Thymus (tissue), 11 donors: ENCODE results near the gene DOCK1. TPM values are rescaled to one million over a fixed set of nuclear protein-coding genes. Genes with fewer than 3 reads are reported as not detected.

Experiments
- DNase-seq, 9 donors: peaks; one replicate each; pipeline ENCODE4 v3.0.0-alpha.2; 2013; ENCODE audit warnings: low spot score in 9 of 9, low read depth in 6 of 9, missing footprints in 1 of 9
- H3K27ac ChIP-seq, 2 donors: one replicate each; pipeline ENCODE4 v1.5.1; 2013; ENCODE audit warnings: control low read depth in 1 of 2, low read depth in 1 of 2, low read length in 1 of 2, mild to moderate bottlenecking in 1 of 2, moderate library complexity in 1 of 2
- H3K27me3 ChIP-seq, 2 donors: one replicate each; pipeline ENCODE4 v1.5.1; 2013; ENCODE audit warnings: low read length in 1 of 2; ENCODE audit not compliant: control insufficient read depth in 2 of 2, insufficient read depth in 1 of 2
- H3K36me3 ChIP-seq, 2 donors: one replicate each; pipeline ENCODE4 v1.5.1; 2013; ENCODE audit warnings: low read length in 1 of 2, mild to moderate bottlenecking in 1 of 2, moderate library complexity in 1 of 2; ENCODE audit not compliant: control insufficient read depth in 2 of 2, insufficient read depth in 2 of 2
- H3K4me1 ChIP-seq, 2 donors: one replicate each; pipeline ENCODE4 v1.5.1; 2013; ENCODE audit warnings: low read length in 2 of 2; ENCODE audit not compliant: control insufficient read depth in 2 of 2, insufficient read depth in 2 of 2
- H3K4me3 ChIP-seq, 2 donors: one replicate each; pipeline ENCODE4 v1.5.1; 2013; ENCODE audit warnings: low read length in 2 of 2, control low read depth in 1 of 2, mild to moderate bottlenecking in 1 of 2
- H3K9me3 ChIP-seq, 2 donors: one replicate each; pipeline ENCODE4 v1.5.1; 2013; ENCODE audit warnings: low read length in 1 of 2, mild to moderate bottlenecking in 1 of 2; ENCODE audit not compliant: control insufficient read depth in 2 of 2, insufficient read depth in 1 of 2
- WGBS: extraction: QIAGEN DNeasy Blood & Tissue Kit; methylation state at CpG from one replicate; pipeline ENCODE4 v1.1.7; 2013; 5-methylcytosine and 5-hydroxymethylcytosine counted together
- polyA plus RNA-seq: library from polyadenylated mRNA; stranded (reverse); fragments of 200-250 nt; gene quantifications from one replicate; pipeline ENCODE4 v1.2.3, GENCODE V29; 2013
- total RNA-seq: library from RNA; stranded (reverse); fragments of 120-200 nt; gene quantifications from one replicate; pipeline ENCODE4 v1.2.4, GENCODE V29; 2013
- donor health status: healthy.

DOCK1 gene
- total and polyA plus RNA-seq, 2 donors = 10.2 to 11.7 TPM

GRCh38 chr10:127276794-127277462, 371.7 kb downstream of the DOCK1 start:
- no peak overlapping the region for H3K27ac ChIP-seq
- H3K4me3 ChIP-seq = no peak overlapping the region
- H3K9me3 ChIP-seq = no peaks in the 10 kb centered on the region
- no peak for DNase-seq
- H3K36me3 ChIP-seq = no peaks in the 10 kb centered on the region
- H3K4me1 ChIP-seq = no peaks in the 10 kb centered on the region
- H3K27me3 ChIP-seq = no peaks in the 10 kb centered on the region
- WGBS = 78% methylated on average over 4 of the region's 4 CpGs

- 92% methylated on average over 5 of the region's 5 CpGs for WGBS
- H3K4me3 ChIP-seq = no peak overlapping the region
- H3K9me3 ChIP-seq = no peaks in the 10 kb centered on the region
- H3K27ac ChIP-seq = no peak overlapping the region
- H3K4me1 ChIP-seq = peaks cover 0 to 6% of the 10 kb centered on the region in 2 donors
- H3K27me3 ChIP-seq = peaks cover 0 to 4% of the 10 kb centered on the region in 2 donors
- DNase-seq = no peak
- no peaks in the 10 kb centered on the region for H3K36me3 ChIP-seq
These were observed 372.8 kb downstream of the DOCK1 start for GRCh38 chr10:127278001-127278400.

- WGBS = 96% methylated on average over 5 of the region's 5 CpGs
- no peak for DNase-seq
- no peak overlapping the region for H3K27ac ChIP-seq
- peaks cover 0 to 4% of the 10 kb centered on the region in 2 donors for H3K27me3 ChIP-seq
- H3K9me3 ChIP-seq = no peaks in the 10 kb centered on the region
- no peak overlapping the region for H3K4me3 ChIP-seq
- H3K36me3 ChIP-seq = no peaks in the 10 kb centered on the region
- peaks cover 0 to 7% of the 10 kb centered on the region in 2 donors for H3K4me1 ChIP-seq
These were observed 374.1 kb downstream of the DOCK1 start for GRCh38 chr10:127279334-127279774.

- Histone ChIP-seq H3K4me3 (no peak overlapping the region), H3K4me1 (peaks cover 0 to 7% of the 10 kb centered on the region in 2 donors), H3K36me3 (no peaks in the 10 kb centered on the region), H3K27ac (no peak overlapping the region), H3K9me3 (no peaks in the 10 kb centered on the region), H3K27me3 (peaks cover 0 to 4% of the 10 kb centered on the region in 2 donors)
- 96% methylated on average over 4 of the region's 4 CpGs for WGBS
- no peak for DNase-seq
These were observed 375.2 kb downstream of the DOCK1 start for GRCh38 chr10:127280446-127280845.

GRCh38 chr10:127283017-127283416, 377.8 kb downstream of the DOCK1 start:
- Histone ChIP-seq H3K9me3 (peaks cover 0 to 3% of the 10 kb centered on the region in 2 donors), H3K27me3 (peaks cover 0 to 4% of the 10 kb centered on the region in 2 donors), H3K4me1 (peaks cover 0 to 7% of the 10 kb centered on the region in 2 donors), H3K36me3 (no peaks in the 10 kb centered on the region), H3K4me3 (no peak overlapping the region), H3K27ac (no peak overlapping the region)
- no peak for DNase-seq
- 97% methylated on average over 4 of the region's 4 CpGs for WGBS

- H3K36me3 ChIP-seq = no peaks in the 10 kb centered on the region
- WGBS = 98% methylated on average over 3 of the region's 3 CpGs
- peaks cover 0 to 7% of the 10 kb centered on the region in 2 donors for H3K4me1 ChIP-seq
- H3K9me3 ChIP-seq = peaks cover 0 to 3% of the 10 kb centered on the region in 2 donors
- H3K27ac ChIP-seq = no peak overlapping the region
- H3K27me3 ChIP-seq = peaks cover 0 to 4% of the 10 kb centered on the region in 2 donors
- DNase-seq = no peak
- no peak overlapping the region for H3K4me3 ChIP-seq
These were observed 378.3 kb downstream of the DOCK1 start for GRCh38 chr10:127283576-127283975.

- Histone ChIP-seq H3K27ac (no peak overlapping the region), H3K9me3 (peaks cover 0 to 3% of the 10 kb centered on the region in 2 donors), H3K4me1 (peaks cover 9 to 45% of the 10 kb centered on the region in 2 donors), H3K27me3 (peaks cover 0 to 14% of the 10 kb centered on the region in 2 donors), H3K36me3 (no peaks in the 10 kb centered on the region), H3K4me3 (no peak overlapping the region)
- no peak for DNase-seq
- WGBS = 88% methylated on average over 4 of the region's 4 CpGs
These were observed 385.6 kb downstream of the DOCK1 start for GRCh38 chr10:127290850-127291249.

GRCh38 chr10:127291329-127291728, 386.1 kb downstream of the DOCK1 start:
- 94% methylated on average over 8 of the region's 8 CpGs for WGBS
- no peak for DNase-seq
- Histone ChIP-seq H3K9me3 (peaks cover 0 to 3% of the 10 kb centered on the region in 2 donors), H3K27me3 (peaks cover 0 to 17% of the 10 kb centered on the region in 2 donors), H3K4me3 (no peak overlapping the region), H3K27ac (no peak overlapping the region), H3K36me3 (no peaks in the 10 kb centered on the region), H3K4me1 (peaks cover 9 to 50% of the 10 kb centered on the region in 2 donors)

- 94% methylated on average over 4 of the region's 4 CpGs for WGBS
- Histone ChIP-seq H3K27ac (no peak overlapping the region), H3K4me1 (peaks cover 9 to 55% of the 10 kb centered on the region in 2 donors), H3K36me3 (no peaks in the 10 kb centered on the region), H3K27me3 (peaks cover 0 to 23% of the 10 kb centered on the region in 2 donors), H3K9me3 (no peaks in the 10 kb centered on the region), H3K4me3 (no peak overlapping the region)
- DNase-seq = peak in 2 of 9 donors; percentile 15 to 38
These were observed 387.7 kb downstream of the DOCK1 start for GRCh38 chr10:127292888-127293287.
